IMR-90 (cell line): ENCODE data around the gene PTGES3L. TPM values are rescaled to one million over a fixed set of nuclear protein-coding genes. Genes with fewer than 3 reads are reported as not detected.

Source experiments
- ATAC-seq: fragments of 200-7000 bp; cut with Tn5 transposase; 2 replicates; pipeline ENCODE4 v1.9.1; 2020; ENCODE audit warnings: low read depth, mild to moderate bottlenecking, moderate library complexity
- BruUV-seq: library from RNA; stranded (reverse); fragments of 400-500 nt; replicated peaks from 2 replicates; lab custom pipeline; 2021; lab: Mats Ljungman, UMichigan
- CTCF ChIA-PET: fragments of 300-600 bp; formaldehyde crosslinking; extraction: SDS; loops from one replicate; lab custom pipeline; 2021; ENCODE audit warnings: antibody characterized with exemption; lab: Yijun Ruan, JAX
- POLR2A ChIA-PET: fragments of 300-600 bp; sonication (Branson Sonifier 250); formaldehyde crosslinking; loops from one replicate; lab custom pipeline; 2022; ENCODE audit warnings: antibody characterized with exemption; ENCODE audit not compliant: unreplicated experiment; lab: Charles Lee
- DNase-seq: peaks from one replicate; pipeline ENCODE4 v3.0.0; 2013
- H2AFZ ChIP-seq: replicated peaks from 2 replicates; pipeline ENCODE3; 2013; ENCODE audit warnings: low read length, mild to moderate bottlenecking; ENCODE audit not compliant: poor library complexity
- H2AK5ac ChIP-seq: 2 replicates; pipeline ENCODE4 v1.6.1; 2013; ENCODE audit warnings: low read depth, low read length, inconsistent platforms
- H2AK9ac ChIP-seq: replicated peaks from 2 replicates; pipeline ENCODE3; 2013; ENCODE audit warnings: mild to moderate bottlenecking, low read depth, low read length, moderate library complexity; ENCODE audit not compliant: poor library complexity
- H2BK120ac ChIP-seq: 2 replicates; pipeline ENCODE4 v1.6.1; 2013; ENCODE audit warnings: low read depth, low read length, inconsistent platforms
- H2BK15ac ChIP-seq: 3 replicates; pipeline ENCODE4 v1.6.1; 2013; ENCODE audit warnings: low read depth, low read length, inconsistent platforms
- H2BK20ac ChIP-seq: 2 replicates; pipeline ENCODE4 v1.6.1; 2013; ENCODE audit warnings: low read depth, mild to moderate bottlenecking, inconsistent platforms, low read length, moderate library complexity
- H2BK5ac ChIP-seq: 2 replicates; pipeline ENCODE4 v1.6.1; 2013; ENCODE audit warnings: mild to moderate bottlenecking, low read depth, low read length, inconsistent platforms; ENCODE audit not compliant: poor library complexity, severe bottlenecking
- H3K14ac ChIP-seq: replicated peaks from 2 replicates; pipeline ENCODE4 v1.6.1; 2013; ENCODE audit warnings: low read depth, low read length, inconsistent platforms
- H3K18ac ChIP-seq: 2 replicates; pipeline ENCODE4 v1.6.1; 2013; ENCODE audit warnings: low read depth, low read length, control low read depth
- H3K23ac ChIP-seq: 2 replicates; pipeline ENCODE4 v1.6.1; 2013; ENCODE audit warnings: low read depth, low read length, inconsistent platforms
- H3K27ac ChIP-seq: 2 replicates; pipeline ENCODE4 v1.5.1; 2013; ENCODE audit warnings: mild to moderate bottlenecking, control low read depth, low read length; ENCODE audit not compliant: insufficient read depth
- H3K27me3 ChIP-seq: 2 replicates; pipeline ENCODE4 v1.6.1; 2013; ENCODE audit warnings: low read length; ENCODE audit not compliant: control insufficient read depth, insufficient read depth
- H3K36me3 ChIP-seq: 2 replicates; pipeline ENCODE4 v1.6.1; 2013; ENCODE audit warnings: low read length, mixed read lengths; ENCODE audit not compliant: control insufficient read depth, insufficient read depth
- H3K4ac ChIP-seq: 2 replicates; pipeline ENCODE4 v1.6.1; 2013; ENCODE audit warnings: low read depth, low read length, inconsistent platforms
- H3K4me1 ChIP-seq: 2 replicates; pipeline ENCODE4 v1.6.1; 2013; ENCODE audit warnings: low read length, mixed read lengths; ENCODE audit not compliant: control insufficient read depth, insufficient read depth
- H3K4me2 ChIP-seq: 2 replicates; pipeline ENCODE4 v1.6.1; 2013; ENCODE audit warnings: low read depth, mild to moderate bottlenecking, control low read depth, low read length, moderate library complexity
- H3K4me3 ChIP-seq: 2 replicates; pipeline ENCODE4 v1.5.1; 2013; ENCODE audit warnings: low read depth, mild to moderate bottlenecking, control low read depth, low read length, moderate library complexity; ENCODE audit not compliant: insufficient read depth
- H3K56ac ChIP-seq: 2 replicates; pipeline ENCODE4 v1.6.1; 2013; ENCODE audit warnings: low read length, inconsistent platforms; ENCODE audit not compliant: insufficient read depth; ENCODE audit errors: extremely low read depth
- H3K79me1 ChIP-seq, 2 experiments: 2 replicates each; pipeline ENCODE4 v1.6.1; 2013; ENCODE audit warnings: low read length in 2 of 2, inconsistent platforms in 1 of 2, low read depth in 1 of 2
- H3K9ac ChIP-seq: 2 replicates; pipeline ENCODE4 v1.6.1; 2013; ENCODE audit warnings: low read depth, low read length, control low read depth
- H3K9me1 ChIP-seq: 2 replicates; pipeline ENCODE4 v1.6.1; 2013; ENCODE audit warnings: low read length, inconsistent platforms; ENCODE audit not compliant: insufficient read depth
- H3K9me3 ChIP-seq: 2 replicates; pipeline ENCODE4 v1.6.1; 2013; ENCODE audit warnings: low read length; ENCODE audit not compliant: control insufficient read depth, insufficient read depth
- H4K20me1 ChIP-seq: 2 replicates; pipeline ENCODE4 v1.6.1; 2013; ENCODE audit warnings: low read length, inconsistent platforms; ENCODE audit not compliant: insufficient read depth
- H4K5ac ChIP-seq: 2 replicates; pipeline ENCODE4 v1.6.1; 2013; ENCODE audit warnings: mild to moderate bottlenecking, low read depth, low read length, control low read depth
- H4K8ac ChIP-seq, 2 experiments: 2 replicates each; pipeline ENCODE4 v1.6.1; 2013; ENCODE audit warnings: low read depth in 2 of 2, low read length in 2 of 2, control low read depth in 1 of 2, inconsistent platforms in 1 of 2
- H4K91ac ChIP-seq: 2 replicates; pipeline ENCODE4 v1.6.1; 2013; ENCODE audit warnings: low read depth, low read length, inconsistent platforms; ENCODE audit not compliant: insufficient read depth
- BHLHE40 ChIP-seq: fragments of 150-350 bp; IDR thresholded peaks from 2 replicates; pipeline ENCODE4 v1.6.1; 2016; ENCODE audit warnings: mild to moderate bottlenecking, low read depth, low read length
- CEBPB ChIP-seq: IDR thresholded peaks from 2 replicates; pipeline ENCODE4 v1.6.1; 2012; ENCODE audit warnings: low read depth, low read length, improper control_type of control experiment
- CHD1 ChIP-seq: IDR thresholded peaks from 2 replicates; pipeline ENCODE4 v1.6.1; 2012; ENCODE audit warnings: low read depth, low read length, improper control_type of control experiment
- CTCF ChIP-seq: conservative IDR thresholded peaks from 2 replicates; pipeline ENCODE4 v1.5.1; 2012; ENCODE audit warnings: mild to moderate bottlenecking, low read depth, low read length, improper control_type of control experiment
- MAFK ChIP-seq: IDR thresholded peaks from 2 replicates; pipeline ENCODE4 v1.6.1; 2012; ENCODE audit warnings: low read depth, low read length, improper control_type of control experiment
- MAZ ChIP-seq: IDR thresholded peaks from 2 replicates; pipeline ENCODE4 v1.6.1; 2012; ENCODE audit warnings: low read depth, mild to moderate bottlenecking, low read length, improper control_type of control experiment, moderate library complexity, borderline replicate concordance
- MXI1 ChIP-seq: IDR thresholded peaks from 2 replicates; pipeline ENCODE4 v1.6.1; 2012; ENCODE audit warnings: low read depth, mild to moderate bottlenecking, low read length, moderate library complexity, borderline replicate concordance
- NFE2L2 ChIP-seq: fragments of 150-350 bp; IDR thresholded peaks from 2 replicates; pipeline ENCODE4 v1.6.1; 2016; ENCODE audit warnings: low read depth, mild to moderate bottlenecking, low read length
- POLR2A ChIP-seq: IDR thresholded peaks from 2 replicates; pipeline ENCODE4 v1.6.1; 2012; ENCODE audit warnings: mild to moderate bottlenecking, low read depth, low read length
- RAD21 ChIP-seq: IDR thresholded peaks from 2 replicates; pipeline ENCODE4 v1.6.1; 2012; ENCODE audit warnings: low read length, improper control_type of control experiment
- RCOR1 ChIP-seq: IDR thresholded peaks from 2 replicates; pipeline ENCODE4 v1.6.1; 2012; ENCODE audit warnings: mild to moderate bottlenecking, low read length, improper control_type of control experiment; ENCODE audit not compliant: insufficient replicate concordance
- RFX5 ChIP-seq: IDR thresholded peaks from 2 replicates; pipeline ENCODE4 v1.8.0; 2012; ENCODE audit warnings: low read depth, mild to moderate bottlenecking, low read length, moderate library complexity
- SMC3 ChIP-seq: fragments of 150-350 bp; IDR thresholded peaks from 2 replicates; pipeline ENCODE4 v1.6.1; 2016; ENCODE audit warnings: low read depth, mild to moderate bottlenecking, antibody characterized with exemption, low read length, moderate library complexity
- USF2 ChIP-seq: fragments of 150-350 bp; IDR thresholded peaks from 2 replicates; pipeline ENCODE4 v1.6.1; 2017; ENCODE audit warnings: mild to moderate bottlenecking, antibody characterized with exemption, low read length, low read depth
- WGBS, 2 experiments: methylation state at CpG; one replicate each; pipeline versions ENCODE4 v1.1.5 to v1.1.7; 2013; ENCODE audit warnings: missing lambda C conversion rate in 2 of 2; ENCODE audit not compliant: insufficient read length in 1 of 2; ENCODE audit errors: extremely low coverage in 2 of 2; 5-methylcytosine and 5-hydroxymethylcytosine counted together
- dilution Hi-C: fragments of 300-500 bp; cut with HindIII; formaldehyde crosslinking; loops from one replicate; pipeline ENCODE4 v1.14.3; 2018; ENCODE audit warnings: low sequenced_read_pairs; ENCODE audit not compliant: unreplicated experiment
- in situ Hi-C: fragments of 300-500 bp; cut with MboI; formaldehyde crosslinking; loops from 3 replicates; pipeline ENCODE4 v1.14.3; 2019; ENCODE audit warnings: low sequenced_read_pairs, inconsistent platforms, mixed read lengths
- intact Hi-C: fragments of 100-400 bp; cut with micrococcal nuclease; formaldehyde crosslinking; loops from 2 replicates; pipeline ENCODE4 v1.10.0; 2022
- polyA plus RNA-seq, 3 experiments: library from polyadenylated mRNA; depleted of rRNA; stranded (reverse); fragments of >200 nt; gene quantifications; 2 replicates each; pipeline ENCODE4 v1.2.3, GENCODE V29; 2012; ENCODE audit warnings: low replicate concordance in 1 of 3
- total RNA-seq: library from RNA; depleted of rRNA; stranded (reverse); fragments of >200 nt; gene quantifications from 2 replicates; pipeline ENCODE4 v1.2.3, GENCODE V29; 2012
- TF ChIP-seq, protein P1 (sequence below): fragments of 150-350 bp; IDR thresholded peaks from 2 replicates; pipeline ENCODE4 v1.6.1; 2016; ENCODE audit warnings: low read depth, mild to moderate bottlenecking, low read length, moderate library complexity, borderline replicate concordance

The PTGES3L gene
- total and polyA plus RNA-seq, 2 of the 4 experiments (the other 2 are of a cell fraction), result 1.4 to 2.4 TPM

DNA sequence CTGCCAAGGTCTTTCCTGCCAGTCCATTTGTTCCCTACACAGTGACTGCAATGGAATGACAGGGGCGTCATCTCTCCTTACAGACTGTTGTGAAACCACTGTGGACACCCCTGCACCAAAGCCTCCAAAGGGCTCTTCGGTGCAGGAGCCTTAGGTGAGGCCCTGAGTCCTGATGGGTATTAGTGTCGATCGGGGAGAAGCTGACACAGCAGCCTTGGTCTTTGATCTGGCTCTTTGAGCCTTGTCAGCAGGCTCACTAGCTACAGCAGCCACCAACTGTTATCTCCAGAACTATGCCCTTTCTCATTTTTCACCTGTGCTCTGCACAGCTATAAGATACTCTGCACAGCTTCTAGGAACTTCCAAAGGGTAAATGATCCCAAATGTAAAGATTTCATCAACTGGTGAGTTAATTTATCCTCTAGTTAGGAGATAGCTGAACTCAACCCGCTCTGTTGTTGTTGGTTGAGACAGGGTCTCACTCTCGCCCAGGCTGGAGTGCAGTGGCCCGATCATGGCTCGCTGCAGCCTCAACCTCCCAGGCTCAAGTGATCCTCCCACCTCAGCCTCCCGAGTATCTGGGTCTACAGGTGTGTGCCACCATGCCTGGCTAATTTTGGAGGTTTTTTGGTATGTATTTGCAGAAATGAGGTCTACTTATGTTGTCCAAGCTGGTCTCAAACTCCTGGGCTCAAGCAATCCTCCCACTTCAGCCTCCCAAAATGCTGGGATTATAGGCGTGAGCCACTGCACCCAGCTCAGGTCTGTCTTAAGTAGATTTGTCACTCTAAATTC, 59.6 kb downstream of the PTGES3L start:
- Histone ChIP-seq H3K27ac (no peak overlapping the region), H3K9ac (no peak overlapping the region), H3K4me2 (no peak overlapping the region), H3K27me3 (peaks cover 30% of the 10 kb centered on the region), H4K20me1 (no peaks in the 10 kb centered on the region), H2BK15ac (no peak overlapping the region), H3K9me1 (no peaks in the 10 kb centered on the region), H4K91ac (no peak overlapping the region), H3K18ac (no peak overlapping the region), H4K5ac (no peak overlapping the region), H3K4ac (no peak overlapping the region), H2AFZ (peak overlapping the region; percentile 70), H2BK120ac (no peak overlapping the region), H3K36me3 (no peaks in the 10 kb centered on the region), H3K14ac (no peak overlapping the region), H3K79me1 (no peaks in the 10 kb centered on the region), H2AK9ac (no peak overlapping the region), H3K9me3 (no peaks in the 10 kb centered on the region), H2BK20ac (no peak overlapping the region), H3K4me3 (no peak overlapping the region), H4K8ac (no peak overlapping the region), H2AK5ac (no peak overlapping the region), H3K4me1 (no peaks in the 10 kb centered on the region), H2BK5ac (no peak overlapping the region), H3K23ac (no peak overlapping the region), H3K56ac (no peak overlapping the region)
- no peak for DNase-seq
- CTCF ChIA-PET, result interaction anchor here (0.8 kb wide), 1 partner anchor 77 kb away, joined by 3 read pairs; no protein-coding TSS in a partner anchor
- dilution Hi-C loops (no loop called here), in situ Hi-C loops (no loop called here), intact Hi-C loops (no loop called here)
- no TSS peak for BruUV-seq
- POLR2A ChIA-PET, result interaction anchor here (0.6 kb wide), 1 partner anchor 49 kb away, joined by 6 read pairs; no protein-coding TSS in a partner anchor
- WGBS, 2 experiments, result 94% methylated on average over 3 of the region's 10 CpGs; no CpG with 5 or more reads in 1 of the 2 experiments
- ATAC-seq, result no peak
- no peak for TF ChIP-seq CHD1
- no peak for TF ChIP-seq MAFK
- no peak for TF ChIP-seq POLR2A
- TF ChIP-seq RCOR1, result no peak
- no peak for TF ChIP-seq NFE2L2
- no peak for TF ChIP-seq USF2
- no peak for TF ChIP-seq BHLHE40
- TF ChIP-seq SMC3, result no peak
- no peak for TF ChIP-seq MXI1
- TF ChIP-seq RFX5, result no peak
- TF ChIP-seq RAD21, result no peak
- TF ChIP-seq, protein P1, sequence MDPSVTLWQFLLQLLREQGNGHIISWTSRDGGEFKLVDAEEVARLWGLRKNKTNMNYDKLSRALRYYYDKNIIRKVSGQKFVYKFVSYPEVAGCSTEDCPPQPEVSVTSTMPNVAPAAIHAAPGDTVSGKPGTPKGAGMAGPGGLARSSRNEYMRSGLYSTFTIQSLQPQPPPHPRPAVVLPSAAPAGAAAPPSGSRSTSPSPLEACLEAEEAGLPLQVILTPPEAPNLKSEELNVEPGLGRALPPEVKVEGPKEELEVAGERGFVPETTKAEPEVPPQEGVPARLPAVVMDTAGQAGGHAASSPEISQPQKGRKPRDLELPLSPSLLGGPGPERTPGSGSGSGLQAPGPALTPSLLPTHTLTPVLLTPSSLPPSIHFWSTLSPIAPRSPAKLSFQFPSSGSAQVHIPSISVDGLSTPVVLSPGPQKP, result no peak
- no peak for TF ChIP-seq MAZ
- no peak for TF ChIP-seq CEBPB
- TF ChIP-seq CTCF, result no peak
